GM19099 (cell line): ENCODE measurements around the gene STX8.

Experiments used
- POLR2A ChIP-seq: IDR thresholded peaks from 3 replicates; pipeline ENCODE4 v1.6.1; 2011; ENCODE audit warnings: low read depth; ENCODE audit not compliant: insufficient read length; ENCODE audit errors: extremely low read depth

The STX8 gene

DNA sequence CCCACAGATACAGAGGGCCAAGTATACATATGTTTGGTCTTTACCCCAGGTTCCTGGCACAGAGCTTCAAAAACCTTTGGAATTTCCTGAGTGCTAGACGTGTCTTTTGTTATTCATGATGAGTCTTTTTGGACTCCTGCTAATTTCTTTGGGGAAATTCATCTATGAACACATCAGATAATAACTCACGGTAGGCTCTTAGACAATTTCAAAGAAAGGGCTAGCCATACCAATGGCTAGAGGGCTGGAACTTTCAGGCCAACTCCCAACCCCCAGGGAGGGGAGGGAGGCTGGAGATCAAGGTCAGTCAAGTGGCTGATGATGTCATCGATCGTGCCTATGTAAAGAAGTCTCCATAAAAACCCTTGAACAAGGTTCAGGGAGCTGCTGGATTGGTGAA lies 101.9 kb downstream of the STX8 start:
- no peak for TF ChIP-seq POLR2A

DNA sequence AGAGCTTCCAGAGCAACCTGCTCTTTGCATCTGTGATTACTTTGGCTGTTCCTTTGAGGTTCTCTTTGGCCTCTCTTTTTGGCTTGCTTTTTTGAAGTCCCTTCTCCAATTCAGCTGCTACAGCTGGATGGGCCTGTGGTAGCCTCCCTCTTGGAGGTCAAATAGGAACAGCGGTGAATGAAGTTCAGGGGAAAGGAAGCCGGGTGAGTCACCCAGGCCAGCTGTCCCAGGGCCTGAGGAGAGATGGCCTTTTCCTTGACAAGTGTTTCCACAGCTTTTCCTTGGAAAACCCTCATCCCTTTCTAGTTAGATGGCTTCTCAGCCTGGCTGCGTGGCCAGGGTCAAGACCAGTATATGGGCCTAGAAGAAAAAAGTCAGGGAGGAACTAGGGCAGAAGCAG lies 103.1 kb downstream of the STX8 start:
- no peak for TF ChIP-seq POLR2A

DNA sequence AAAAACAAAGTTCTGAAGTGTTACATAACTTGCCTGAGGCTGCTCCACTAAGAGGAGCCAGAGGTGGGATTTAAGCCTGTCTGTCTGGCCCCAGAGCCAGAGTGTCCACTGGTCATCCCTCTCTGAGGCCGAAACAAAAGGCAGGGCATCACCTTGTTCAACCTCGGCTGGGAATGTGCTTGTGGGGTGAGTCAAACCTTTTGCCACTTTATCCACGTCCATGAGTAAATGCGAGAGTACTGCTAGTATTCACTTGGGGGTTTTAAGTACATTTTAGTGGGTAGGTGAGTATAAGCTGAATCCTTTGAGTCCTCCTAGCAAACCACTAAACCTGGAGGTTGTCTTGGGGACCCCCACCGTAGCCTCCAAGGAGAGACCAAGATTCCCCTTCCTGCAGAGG lies 103.5 kb downstream of the STX8 start:
- no peak for TF ChIP-seq POLR2A

DNA sequence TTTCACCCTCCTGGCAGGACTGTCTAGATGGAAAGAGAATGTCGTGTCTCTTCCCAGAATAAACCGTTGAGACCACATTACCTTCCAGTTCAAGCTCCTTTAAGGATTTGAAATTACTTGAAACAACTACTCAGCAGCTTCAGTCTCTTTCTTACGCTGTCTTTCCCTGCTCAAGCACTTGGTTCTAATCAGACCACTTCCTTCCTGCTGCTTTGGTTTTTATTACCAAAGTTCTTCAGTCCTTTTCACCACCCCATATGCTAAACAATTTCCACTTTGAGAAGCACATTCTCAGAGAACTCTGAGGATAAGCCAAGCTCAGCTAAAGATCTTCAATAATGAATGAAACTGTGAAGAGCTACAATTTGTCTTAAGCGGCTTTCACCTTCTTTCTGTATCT lies 105.4 kb downstream of the STX8 start:
- no peak for TF ChIP-seq POLR2A

DNA sequence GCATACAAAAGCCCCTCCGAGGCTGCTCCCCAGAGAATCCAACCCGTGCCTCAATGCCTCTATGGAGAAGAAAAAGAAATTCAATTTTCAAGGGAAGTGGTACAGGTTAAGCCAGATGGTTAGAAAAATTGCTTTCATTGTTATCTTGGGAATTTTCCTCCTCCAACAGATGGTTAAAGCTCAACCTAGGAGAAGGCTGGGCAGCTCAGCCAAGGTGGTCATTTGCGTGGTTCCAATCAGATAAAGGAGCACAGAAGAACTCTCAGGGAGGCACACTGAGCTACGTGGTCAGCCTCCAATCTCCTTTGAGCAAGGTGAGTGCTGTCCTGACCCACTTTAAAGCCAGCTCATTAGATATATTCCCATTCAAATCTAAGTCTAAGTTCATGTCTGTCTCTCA lies 106.7 kb downstream of the STX8 start:
- no peak for TF ChIP-seq POLR2A

DNA sequence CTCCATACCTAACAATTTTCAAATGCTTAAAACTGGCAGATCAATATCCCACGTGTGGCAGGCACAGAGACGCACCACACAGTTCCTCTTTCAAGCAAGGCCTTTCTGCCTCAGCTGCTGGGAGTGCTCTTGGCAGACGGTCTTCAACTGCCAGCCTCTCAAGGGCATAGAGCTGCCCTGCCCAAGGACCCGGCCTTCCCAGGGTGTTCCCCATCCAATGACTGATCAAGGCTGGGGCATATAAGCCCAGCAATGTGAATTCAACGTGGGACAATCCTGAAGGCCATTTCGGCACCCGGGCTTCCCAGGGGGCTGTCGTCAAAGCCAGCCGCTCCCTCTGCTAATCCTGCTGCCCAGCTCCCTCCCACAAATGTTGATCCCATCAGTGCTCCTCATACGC lies 107.1 kb downstream of the STX8 start:
- TF ChIP-seq POLR2A = no peak

DNA sequence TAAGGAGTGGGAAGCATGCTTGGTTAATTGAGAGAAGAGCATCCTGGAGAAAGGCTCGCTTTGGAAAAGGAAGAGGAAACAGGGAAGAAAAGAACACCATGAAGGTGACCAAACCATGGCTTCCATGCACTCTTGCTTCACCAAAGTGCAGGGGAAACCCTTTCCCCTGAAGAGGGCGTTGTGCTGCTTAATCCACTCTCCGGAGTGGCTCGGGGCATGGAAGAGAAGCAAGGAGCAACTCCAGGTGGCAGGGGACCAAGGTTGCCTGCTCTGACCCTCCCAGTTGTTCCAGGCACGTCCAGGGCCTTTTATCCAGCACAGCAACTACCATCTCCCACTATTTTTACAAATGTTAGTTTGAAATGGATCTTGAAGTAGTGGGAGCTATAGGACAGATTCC lies 108.1 kb downstream of the STX8 start:
- TF ChIP-seq POLR2A = no peak

DNA sequence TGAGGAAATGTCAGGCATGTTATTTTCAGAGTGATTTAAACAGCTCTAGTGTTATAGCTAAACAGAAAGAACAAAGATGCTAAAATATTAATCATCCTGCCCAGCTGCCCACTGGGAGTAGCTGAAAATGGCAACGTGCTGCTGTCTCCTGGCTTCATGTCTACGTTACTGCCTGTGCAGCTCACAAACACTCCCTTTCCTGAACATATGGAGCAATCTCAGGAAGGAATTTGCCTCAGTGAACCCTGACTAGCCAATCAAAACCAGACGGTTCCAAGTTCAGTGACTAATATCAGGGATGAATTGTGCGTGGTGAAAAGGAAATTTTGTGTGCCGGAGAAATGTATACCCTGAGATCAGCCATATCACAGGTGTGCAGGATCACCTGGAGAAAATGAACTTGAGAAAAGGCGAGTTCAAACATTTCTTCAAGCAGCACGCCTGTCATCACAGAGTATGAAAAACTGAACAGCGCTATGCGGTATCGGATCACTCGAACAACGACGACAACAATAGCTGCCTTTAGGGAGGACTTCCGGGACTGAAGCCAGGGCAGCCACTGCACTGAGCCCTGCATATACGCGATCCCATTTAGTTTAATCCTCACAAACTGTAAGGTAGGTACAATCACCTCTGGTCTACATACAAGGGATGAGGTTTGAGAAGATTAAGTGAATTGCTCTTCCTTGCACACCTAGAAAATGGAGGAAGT lies 110.3 kb downstream of the STX8 start:
- no peak for TF ChIP-seq POLR2A

DNA sequence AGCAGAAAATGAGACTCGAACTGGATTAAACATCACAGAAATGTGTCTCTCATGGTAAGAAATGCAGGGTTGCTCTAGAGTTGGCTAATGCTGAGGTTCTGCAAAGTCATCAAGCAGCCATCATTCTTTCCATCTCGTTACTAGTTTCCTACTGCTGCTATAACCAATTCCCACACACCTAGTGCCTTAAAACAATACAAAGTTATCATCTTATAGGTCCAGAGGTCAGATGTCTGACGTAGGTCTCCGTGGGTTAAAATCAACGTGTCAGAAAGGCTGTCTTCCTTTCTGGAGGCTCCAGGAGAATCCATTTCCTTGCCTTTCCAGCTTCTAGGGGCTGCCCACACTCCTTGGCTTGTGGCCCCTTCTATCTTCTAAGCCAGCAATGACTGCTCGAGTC lies 118.6 kb downstream of the STX8 start:
- TF ChIP-seq POLR2A = no peak

DNA sequence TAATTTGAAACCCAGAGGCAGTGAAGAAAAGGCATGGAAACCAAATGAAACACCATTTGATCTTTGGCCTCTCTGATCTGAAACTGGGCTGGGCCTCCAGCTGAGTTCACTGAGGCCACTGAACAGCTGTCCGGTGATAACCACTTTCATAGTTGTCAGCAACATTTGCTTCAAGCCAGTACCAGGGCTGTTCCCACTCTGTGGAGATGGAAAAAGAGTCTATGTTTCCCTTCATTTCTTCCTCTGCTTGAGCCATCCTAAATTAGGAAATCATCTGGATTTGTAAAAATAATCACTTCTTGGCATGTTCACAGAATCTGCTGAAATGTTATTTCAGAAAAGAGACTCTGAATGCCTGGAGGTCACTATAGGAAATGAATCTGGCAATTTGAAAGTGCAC lies 119.3 kb downstream of the STX8 start:
- no peak for TF ChIP-seq POLR2A

DNA sequence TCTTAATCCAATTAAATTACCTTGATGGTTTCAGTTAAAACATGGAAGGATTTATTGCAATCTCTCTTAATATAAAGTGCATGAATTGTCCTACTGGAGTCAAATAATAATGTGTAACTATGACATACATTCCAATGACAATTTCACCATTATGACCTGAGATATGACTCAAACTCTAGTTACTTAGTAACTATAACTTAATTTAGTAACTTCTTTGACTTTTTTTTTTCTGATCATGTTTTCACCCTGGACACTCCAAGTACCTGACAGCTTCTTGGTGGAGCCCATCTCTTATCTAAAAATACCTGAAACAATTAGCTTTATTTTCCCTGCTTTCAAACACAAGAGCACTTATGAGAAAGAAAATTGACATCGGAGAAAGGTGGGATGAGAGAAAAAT lies 123.7 kb downstream of the STX8 start:
- no peak for TF ChIP-seq POLR2A

DNA sequence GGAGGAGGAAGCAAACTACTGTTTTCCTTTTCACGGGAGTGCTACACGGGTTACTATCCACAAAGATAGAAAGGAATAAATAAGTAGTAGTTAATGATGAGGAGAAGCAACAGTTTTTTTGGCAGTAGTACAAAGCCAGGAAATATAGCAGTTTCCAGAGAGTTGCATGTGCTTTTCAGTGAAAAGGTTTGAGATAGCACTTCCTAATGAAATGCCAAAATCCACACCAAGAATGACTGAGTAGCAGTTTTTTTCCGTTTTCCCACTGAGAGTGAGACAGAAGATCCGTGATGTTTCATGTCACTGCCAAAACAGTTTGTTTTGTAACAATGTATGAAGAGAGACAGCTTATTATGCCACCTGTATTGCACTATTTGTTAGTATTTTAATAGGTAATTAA lies 129.1 kb downstream of the STX8 start:
- TF ChIP-seq POLR2A = no peak

DNA sequence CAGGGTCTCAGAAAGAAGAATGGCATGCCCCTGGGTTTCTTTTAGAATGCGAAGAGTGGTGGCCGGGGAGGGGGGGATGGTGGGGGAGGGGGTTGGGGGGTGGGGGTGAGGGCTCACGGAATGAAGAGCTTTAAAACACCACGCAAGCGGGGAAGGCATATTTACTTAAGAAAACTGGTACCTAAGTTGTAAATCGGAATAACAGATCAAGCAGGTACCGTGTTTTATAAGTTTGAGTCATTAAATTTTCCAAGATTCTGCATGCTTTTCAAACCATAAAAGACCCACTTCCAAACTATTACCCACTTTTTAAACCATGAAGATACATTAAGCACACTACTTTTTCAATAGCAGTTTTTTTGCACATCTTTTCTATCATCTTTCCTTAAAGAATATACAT lies 130.2 kb downstream of the STX8 start:
- no peak for TF ChIP-seq POLR2A

DNA sequence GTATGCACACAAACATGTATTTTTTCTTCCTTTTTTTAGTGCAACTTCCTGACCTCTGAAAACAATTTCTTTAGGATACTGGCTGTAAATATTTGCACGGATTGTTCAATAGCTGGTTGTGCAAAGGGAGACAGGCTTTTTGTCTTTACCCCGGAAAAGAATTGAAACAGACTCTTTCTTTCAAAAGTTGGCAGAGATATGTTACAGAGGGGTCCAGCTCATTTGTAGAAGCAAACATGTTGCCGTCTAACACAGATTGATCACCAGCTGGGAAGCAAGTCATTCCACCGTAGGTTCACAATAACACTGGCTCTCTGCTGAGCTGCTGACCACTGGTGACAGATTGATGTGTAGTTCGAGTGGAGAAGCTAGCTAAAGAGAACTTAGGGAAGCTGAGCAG lies 130.9 kb downstream of the STX8 start:
- TF ChIP-seq POLR2A = no peak

DNA sequence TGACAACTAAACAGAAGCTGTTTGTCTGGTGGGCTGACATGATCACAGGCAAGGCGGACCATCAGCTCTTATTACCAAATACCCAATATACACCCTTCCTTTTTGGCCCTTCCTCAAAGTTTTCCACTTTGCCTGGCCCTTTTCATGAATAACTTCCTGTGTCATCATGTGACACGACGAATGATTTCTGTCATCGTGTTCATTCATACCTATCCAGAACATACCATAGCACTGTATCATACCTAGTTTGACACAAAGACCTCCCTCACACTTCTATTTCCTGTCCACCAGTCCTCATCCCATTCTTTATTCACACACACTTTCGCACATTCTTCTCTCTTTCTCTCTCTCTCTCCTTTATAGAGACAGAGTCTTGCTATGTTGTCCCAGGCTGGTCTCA lies 131.8 kb downstream of the STX8 start:
- TF ChIP-seq POLR2A = no peak

DNA sequence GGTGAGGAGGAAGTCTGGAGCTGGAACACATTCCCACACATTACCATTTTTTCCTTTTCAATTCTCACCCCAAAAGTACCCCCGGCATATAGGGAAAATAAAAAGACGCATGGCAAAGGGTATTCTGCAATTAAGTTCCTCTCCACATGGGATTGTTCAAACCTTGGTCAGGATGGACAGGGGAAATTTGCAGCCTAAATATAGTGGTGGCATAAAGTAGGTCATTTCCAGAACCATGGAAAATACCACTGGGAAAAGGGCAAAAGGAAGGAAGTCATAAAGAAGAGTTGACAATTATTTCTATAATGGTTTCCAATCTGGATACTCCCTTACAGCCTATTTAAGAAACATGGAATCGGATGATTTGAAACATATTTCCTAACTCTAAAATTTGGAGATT lies 135.8 kb downstream of the STX8 start:
- no peak for TF ChIP-seq POLR2A

DNA sequence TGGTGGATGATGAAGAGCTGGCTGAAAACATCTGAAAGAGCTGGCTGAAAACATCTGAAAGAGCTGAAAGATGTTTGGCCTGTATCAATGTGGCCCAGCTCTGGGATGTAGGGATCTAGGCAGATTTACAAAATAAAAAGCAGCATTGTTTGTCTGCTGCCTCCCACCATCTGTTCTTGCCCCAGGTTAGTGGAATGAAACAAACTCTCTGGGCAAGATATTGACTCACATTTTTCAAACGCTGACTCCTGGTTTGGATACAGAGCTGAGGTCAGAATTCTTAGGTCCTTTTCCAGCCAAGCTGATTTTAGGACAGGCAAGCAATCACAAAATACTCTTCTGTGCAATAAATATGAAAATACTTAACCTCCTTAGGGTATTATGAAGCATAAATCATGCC lies 139.0 kb downstream of the STX8 start:
- TF ChIP-seq POLR2A = no peak

DNA sequence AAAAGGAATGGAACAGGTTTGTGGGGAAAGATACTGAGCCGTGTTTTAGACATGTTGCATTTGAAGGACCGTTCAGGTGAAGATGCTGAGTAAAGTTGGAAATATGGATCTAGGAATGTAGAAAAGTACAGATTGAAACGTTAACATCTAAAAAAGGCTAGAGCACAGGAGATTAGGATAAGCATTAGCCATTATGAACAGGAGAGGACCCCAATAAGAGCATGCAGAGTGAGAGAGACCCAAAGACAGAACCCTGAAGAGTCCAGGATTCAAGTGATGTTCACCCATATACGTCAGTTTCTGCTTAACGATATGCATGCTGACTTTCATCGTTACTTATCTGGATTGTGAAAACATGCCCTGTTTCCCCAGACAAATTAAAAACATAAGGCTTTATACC lies 140.5 kb downstream of the STX8 start:
- TF ChIP-seq POLR2A = no peak

DNA sequence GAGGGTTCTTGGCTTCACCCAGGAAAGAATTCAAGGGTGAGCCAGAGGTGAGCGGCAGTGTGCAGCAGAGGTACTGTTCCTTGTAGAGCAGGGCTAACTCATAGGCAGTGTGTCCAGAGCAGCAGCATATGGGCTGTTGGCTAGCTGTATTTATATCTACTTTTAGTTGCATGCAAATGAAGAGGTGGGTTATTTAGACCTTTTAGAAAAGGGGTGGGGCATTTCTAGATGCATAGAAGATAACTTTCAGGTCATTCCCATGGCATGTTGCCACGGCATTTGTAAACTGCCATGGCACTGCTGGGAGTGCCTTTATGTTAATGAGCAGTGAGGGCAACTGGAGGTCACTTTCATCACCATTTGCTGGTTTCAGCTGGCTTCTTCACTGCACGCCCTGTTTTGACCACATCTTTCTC lies 141.0 kb downstream of the STX8 start:
- no peak for TF ChIP-seq POLR2A
